HG03095 (cell line): ENCODE results near the gene IQCM.

Experiments used
- ATAC-seq: cut with Tn5 transposase; IDR thresholded peaks from one replicate; pipeline ENCODE4 v1.9.1; 2021; ENCODE audit warnings: moderate library complexity; ENCODE audit not compliant: unreplicated experiment

IQCM gene

DNA sequence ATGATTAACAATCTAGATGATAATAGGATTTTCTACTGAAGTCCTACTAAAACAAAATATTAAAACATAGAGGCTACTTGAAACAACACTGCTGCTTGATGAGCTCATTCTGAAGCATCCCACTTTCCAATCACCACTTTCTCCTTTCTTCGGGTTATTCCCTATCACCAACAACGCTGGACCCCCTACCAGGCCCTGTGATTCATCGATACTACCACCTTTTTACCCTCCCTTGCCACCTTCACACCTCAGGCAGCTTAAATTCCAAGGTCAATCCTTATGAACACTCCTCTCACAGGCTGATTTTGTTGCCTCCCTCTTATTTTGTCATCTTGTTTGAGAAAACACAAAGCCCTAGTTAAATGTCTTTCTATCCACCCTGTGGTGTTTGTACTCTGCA lies 102.6 kb downstream of the IQCM start:
- no peak for ATAC-seq

DNA sequence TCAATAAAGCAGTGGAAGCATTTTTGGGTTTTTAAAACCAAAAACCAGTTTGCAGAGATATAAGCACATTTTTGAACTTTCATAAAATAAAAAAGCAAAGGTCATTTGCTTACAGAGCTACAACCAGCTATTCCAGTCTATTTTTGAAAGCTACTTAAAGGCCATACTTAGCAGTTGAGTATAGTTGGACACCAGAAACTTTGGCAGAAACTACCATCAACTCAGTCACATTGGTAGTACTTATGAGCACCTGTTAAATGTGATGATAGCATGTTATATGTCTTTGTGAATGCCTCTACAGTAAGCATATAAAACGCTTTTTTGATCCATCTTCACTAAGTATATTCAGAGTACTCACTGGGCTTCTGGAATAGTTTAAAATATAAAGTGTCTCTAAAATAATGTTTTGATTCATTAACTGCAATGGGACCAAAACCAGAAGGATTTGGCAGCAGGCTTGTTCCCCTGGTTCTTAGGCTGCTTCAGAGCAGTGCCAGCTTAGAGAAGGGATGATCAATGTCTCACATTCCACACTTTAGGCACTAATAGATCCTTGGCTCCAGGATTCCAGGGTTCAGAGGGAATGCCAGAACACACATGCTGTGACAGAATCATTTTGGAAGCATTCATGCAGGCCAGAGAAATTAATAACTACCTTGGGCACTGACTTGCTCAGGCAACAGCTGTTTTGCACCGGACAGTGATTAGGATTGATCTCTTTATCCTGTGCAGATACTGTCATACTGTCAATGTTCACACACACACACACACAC lies 103.9 kb downstream of the IQCM start:
- ATAC-seq: no peak

DNA sequence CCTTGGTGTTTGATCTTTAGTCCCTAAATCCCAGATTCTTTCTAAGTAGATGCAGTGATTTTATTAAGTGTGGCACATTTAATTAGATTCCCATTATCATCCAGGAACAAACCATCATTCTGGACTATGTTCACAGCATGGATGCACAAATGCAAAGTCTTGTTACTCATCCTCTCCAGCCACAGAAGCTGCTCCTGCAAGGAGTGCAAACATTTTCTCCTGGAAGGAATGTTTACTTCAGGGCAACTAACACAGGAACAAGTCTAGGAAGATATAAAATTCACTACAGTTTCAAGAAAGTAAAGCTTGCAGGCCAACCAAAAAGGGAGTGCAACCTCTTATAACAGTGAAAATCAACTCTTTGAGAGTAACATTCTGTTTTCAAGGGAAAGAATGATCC lies 106.0 kb downstream of the IQCM start:
- no peak for ATAC-seq

DNA sequence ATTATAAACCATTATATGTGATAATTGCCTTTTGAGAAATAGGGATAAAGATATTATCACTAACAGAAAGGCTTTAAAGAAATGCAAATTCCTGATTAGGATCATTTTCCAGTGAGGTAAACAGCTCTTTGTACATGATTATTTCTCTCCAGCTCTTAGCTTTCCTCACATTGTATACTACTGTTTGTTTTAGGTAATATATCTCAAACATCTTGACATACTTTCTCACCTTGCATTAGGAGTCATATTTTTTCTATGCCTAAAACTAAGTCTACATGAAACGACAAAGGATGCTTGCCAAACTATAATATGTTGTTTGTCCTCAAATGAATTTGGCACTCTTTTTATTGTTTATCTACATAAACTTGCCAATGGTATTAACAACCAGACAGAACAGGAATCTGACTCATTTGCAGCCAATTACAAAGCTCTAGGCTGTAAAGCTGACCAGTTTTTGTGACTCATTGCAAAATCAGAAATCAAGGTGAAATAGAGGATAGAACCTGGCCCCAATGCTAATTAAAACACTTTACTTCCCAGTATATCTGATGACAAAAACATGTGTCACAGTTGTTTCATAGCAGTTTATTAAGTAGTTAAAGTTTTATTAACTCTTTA lies 107.0 kb downstream of the IQCM start:
- no peak for ATAC-seq

DNA sequence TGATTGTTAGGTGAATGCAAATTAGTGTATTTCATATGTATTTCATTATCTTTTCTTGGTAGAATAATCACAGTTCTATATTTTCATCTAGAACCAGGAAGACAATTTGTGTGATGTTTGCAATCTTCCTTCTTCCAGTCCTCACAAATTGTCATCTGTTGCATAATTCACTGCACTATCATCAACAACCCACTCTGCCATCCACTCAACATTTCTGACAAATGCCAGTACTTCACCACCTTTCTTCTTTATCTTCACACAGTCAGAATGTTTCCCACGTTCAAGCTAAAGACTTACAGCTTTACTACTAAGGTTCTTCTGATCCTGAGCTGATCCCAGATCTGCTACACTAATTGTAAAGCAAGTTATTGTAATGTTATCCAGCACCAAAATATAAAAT lies 107.8 kb downstream of the IQCM start:
- ATAC-seq: no peak

DNA sequence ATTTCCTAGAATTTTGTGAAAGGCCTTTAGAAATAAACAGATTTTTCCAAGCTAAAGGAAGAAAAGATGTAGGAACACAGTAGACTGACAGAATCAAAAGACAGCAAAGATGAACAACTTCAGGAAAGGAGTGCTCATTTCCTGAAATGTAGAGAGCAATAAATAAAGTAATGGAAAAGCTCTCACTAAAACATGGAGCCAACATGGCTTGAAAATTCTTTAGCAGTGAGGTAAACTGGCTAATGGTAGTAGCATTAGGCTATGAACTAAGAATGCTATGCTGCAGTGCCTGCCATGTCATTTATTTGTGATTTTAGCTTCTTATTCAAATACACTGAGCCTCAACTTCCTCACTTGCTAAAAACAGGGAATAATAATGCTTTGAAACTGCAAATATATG lies 108.7 kb downstream of the IQCM start:
- ATAC-seq: no peak

DNA sequence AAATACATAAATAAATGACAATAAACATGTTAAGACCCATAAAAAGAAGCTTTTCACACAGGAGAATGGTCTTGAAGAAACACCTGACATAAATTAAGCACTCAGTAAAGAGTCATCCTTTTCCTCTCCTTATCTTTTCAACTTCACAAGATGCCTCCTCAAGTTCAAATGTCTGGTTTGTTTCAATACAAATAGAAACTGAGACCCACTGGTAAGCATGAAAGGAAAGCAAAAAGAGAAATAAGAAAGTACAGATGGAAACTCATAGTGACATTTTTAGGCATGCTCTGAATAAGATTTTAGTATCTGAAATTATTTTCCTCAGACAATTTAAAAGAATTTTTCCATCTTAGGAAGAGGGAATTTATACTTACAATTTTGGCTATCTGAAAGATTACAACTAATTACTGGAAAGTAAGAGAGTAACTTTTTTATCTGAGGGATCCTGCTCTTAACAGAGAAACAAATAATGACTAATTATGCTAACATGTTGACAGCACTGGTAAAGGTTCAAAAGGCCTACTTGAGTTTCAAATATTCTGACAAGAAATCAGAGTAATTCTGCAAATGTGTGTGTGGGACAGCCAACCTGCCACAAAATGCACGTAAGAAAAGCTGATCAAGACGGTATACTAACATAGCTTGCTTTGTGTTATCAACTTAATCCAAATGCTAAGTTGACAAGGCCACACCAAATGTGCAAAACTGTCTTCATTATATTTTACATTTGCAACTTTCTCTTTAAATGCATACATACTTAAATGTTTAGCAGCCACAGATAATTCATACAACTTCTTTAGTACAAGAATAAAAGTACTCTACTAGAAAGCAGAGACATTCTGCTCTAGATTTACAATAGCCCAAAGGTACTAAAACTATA lies 113.0 kb downstream of the IQCM start:
- peak; percentile 64 for ATAC-seq

DNA sequence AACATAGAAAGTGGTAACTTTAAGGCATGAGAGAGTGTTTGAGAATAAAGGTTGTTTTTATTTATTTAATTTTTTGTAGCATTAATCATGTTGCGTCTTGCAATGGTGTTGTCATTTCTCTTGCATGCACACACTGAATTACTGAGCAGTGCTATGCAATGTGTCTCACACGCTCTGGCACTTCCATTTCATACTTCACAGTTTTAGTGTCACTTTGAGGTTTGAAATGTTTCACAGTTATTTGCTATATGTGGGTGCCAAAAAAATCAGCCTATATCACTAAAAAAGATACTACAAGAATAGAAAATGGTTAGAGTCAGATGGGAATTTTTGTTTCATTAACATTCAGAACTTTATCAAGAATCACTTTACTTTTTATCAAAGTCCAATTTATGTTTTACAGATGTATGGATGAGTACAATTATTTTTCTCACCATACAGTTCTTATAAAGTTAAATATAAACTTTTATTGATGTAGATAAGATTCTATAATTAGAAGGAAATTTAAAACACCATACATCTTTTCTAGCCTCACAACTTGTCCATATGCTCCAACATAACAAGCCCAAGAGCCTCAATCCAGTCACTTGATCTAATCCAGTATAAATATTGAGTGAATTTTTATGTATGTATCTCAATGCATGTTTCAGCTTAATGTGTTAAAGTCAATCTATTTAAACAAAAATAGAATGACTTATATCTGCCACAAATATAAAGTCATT lies 114.0 kb downstream of the IQCM start:
- ATAC-seq: no peak

DNA sequence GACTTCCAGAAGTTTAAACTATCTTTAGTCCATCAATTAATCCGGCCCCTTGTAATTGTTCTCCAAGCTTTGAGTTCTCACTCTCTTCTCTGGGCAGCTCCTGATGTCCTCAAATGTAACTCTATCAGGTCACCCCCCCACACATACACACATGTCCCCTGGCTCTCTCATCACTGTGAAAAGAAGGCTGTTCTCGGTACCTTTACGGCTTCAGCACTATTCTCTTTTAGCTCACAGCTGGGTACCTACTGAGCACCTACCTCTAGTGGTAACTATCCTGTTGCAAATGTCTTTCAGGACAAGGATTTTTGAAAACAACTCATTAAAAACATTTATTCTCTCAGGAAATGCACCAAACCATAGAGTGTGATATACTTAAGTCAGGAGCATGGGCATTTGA lies 115.4 kb downstream of the IQCM start:
- ATAC-seq: no peak

DNA sequence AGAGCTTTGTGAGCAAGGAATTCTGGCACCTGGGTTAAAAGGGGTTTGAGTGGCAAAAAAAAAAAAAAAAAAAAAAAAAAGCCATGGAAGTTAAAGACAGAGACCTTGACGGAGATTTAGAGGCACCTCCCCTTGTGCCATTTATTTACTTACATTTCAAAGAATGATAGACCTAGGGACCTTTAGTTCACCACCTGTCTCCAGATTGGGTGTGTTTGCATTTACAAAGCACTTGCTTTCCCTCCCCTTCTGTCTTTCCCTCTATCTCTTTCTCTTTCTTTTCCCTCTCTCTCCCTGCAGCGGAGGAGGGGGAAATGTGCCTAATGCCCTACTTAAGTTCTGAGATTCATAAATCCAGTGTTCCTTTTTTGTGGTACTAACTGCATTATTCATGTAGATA lies 116.0 kb downstream of the IQCM start:
- ATAC-seq: no peak

DNA sequence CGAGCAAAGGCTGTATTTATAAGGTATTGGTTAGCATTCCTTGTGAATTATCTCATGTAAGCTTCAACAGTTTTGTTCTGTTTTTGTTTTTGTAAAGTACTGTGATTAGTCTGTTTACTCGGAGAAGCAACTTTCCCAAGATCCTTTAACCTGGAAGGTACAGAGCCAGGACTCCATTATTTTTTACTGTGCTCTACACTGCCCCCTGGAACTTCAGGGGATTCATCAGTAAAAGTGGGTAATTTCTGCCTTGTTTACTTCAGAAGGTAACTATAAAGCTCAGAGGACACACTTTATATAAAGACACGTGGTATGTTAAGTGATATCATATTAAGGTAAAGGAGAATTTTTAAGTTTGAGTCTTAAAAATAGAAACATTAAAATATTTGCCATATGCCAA lies 124.9 kb downstream of the IQCM start:
- no peak for ATAC-seq

DNA sequence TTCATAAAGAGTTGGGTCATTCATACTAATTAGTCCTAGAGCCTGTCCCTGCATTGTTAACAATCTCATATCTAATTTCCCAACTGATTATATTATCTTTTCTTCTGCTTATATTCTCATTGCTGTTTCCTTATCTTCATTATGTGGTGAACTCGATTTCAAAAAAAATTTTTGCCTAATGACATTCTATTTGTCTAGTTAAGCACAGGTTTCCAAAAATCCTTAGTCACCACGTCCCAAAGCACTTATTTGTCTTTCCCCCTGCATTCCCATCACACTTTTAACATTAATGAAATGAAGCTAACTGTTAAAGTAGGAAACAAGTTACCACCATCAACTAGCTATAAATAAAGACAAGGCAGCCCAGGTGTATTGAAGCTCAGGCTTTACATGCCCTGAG lies 131.1 kb downstream of the IQCM start:
- ATAC-seq: no peak

DNA sequence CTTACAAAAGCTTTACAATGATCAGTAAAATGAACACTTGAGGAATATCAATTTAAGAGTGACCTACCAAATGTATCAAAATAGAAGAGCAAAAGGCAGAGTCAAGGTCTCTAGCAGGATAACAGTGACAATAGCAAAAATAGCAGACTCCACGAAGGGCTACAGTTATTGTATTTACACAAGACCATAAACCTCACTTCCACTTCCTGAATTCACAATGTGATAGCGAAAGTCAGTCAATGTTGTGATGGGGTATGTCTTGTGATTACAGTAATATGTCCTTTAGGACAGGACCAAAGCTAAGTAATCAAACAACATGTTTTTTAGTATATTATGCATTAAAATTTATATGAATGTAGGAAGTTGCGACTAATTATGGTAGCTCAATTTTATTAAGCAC lies 139.6 kb downstream of the IQCM start:
- peak; percentile 84 for ATAC-seq

DNA sequence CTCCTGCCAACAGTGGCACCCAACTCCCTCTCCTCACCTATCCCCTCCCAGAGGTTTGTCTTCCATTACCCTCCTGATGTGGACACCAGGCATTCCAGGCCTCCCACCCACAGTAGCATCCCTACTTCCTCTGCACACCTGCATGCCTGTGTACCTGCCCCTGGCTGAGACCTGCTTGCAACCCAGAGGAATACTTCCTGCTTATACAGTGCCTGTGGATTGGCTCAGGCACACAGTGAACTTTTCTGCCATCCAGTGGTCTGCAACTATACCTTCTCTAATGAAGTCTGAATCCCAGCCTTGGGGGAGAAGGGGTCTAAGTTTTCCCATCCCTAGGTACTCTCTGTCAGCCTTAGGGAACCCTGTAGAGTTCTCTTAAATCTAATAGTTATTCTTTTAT lies 169.9 kb downstream of the IQCM start:
- ATAC-seq: no peak

DNA sequence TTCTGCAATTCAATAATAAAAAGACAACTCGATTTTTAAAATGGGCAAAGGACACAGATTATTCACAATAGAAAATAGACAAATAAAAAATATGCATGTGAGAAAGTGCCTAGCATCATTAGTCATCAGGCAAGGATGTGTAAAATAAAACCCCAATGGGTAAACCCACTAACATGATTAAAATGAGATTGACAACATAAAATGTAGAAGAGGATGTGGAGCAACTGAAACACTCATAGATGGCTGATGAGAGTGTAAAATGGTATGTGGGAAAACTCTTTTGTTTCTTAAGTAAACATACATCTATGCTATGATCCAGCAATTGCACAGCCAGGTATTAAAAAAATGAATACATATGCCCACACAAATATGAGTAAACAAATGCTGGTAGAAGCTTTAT lies 177.6 kb downstream of the IQCM start:
- no peak for ATAC-seq

DNA sequence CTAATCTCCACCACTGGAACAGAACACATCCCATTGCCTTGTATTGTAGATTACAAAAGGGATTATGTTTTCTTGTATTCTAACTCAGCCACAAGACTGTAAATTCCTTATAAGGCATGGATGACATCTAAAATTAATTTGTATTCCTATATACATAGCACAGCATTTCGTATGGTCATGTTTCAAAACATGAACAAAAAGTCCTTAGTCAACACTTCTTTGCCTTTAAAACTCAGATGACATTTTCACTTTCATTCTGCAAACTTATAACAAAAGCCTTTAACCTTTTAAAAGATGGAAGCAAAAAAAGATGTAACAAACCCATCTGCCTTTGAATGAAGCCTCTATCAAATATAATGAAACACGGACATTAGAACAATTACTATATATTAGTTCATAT lies 181.3 kb downstream of the IQCM start:
- no peak for ATAC-seq

DNA sequence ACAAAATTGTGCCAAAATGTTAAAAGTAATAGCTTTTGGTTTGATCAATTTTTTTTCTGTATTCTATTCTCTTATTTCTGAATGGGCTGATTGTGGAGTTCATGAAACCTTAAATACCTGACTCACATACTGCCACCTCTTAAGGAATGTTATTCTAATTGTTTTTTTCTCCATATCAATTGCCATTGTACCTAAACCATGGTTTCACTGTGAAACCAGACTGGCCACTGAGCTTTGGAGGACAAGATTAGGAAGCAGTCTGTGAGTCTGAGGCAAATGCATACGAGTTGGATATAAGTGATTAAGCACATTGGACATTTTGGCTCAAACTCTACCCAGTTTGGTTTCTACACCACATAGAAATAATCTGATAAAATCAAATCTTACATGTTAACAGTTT lies 184.0 kb downstream of the IQCM start:
- ATAC-seq: no peak

DNA sequence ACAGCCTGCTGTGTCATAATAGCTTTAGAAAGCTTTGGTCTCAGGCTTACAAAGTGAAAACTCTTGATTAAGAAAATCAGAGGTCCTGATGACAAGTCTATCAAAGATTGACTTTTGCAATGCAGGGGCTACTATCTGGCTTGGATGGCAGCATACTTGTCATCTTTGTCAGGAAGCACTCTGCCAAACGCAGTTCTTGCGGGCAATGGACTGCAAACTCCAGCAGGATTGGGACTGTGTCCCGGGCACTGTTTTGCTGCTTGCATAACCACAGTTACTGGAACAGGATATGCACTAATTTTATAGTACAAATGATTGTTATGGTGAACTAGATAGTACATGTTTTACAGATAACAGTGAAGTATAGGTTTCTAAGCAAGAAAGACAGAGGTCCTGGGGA lies 185.6 kb downstream of the IQCM start:
- ATAC-seq: no peak

DNA sequence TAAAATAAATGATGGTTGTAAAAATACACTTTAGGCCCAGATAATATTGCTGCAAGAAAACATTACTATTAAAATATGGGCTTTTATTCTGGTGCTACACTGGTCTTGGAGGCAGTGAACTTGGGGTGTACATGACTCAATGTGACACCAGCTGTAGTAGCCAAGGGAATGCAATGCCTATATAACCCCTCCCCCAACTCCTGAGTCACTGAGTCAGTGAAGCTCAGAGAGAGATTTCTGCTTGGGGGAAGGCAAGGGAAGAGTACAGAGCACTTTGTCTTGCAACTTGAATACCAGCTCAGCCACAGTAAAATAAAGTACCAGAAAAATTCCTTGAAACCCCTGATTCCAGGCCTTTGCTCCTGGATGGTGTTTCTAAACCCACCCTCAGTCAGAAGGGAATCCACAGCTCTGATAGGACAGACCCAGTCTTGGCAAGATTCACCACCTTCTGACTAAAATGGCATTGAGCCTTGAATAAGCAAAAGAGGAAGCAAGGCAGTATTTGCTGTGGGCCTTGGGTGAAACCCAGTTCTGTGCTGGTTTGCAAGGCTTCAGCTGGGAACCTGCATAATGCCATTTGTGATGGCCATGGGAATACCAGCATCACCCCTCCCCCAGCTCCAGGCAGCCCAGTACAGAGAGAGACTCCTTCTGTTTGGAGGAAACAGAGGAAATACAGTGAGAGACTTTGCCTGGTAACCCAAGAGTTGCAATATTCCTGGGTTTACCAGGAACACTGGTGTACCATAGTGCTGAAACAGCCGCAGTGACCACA lies 209.9 kb downstream of the IQCM start:
- no peak for ATAC-seq

DNA sequence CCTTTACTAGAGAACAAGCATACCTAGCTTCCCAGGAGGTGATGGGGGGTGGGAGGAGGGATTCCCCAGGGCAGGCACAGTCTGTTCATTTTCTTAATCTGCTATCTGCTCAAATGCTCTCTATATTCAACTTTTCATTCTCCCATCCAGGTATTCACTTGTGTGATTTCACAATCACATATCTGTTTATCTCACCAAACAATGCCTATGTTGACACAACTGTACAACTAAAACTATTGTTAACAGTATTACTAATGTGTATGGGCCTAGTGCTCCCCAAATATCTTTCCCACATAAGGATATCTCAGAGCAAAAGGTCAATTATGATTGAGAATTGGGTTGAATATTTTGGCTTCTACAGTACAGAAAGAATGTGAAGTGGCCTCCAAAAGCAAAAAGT lies 210.8 kb downstream of the IQCM start:
- ATAC-seq: no peak

DNA sequence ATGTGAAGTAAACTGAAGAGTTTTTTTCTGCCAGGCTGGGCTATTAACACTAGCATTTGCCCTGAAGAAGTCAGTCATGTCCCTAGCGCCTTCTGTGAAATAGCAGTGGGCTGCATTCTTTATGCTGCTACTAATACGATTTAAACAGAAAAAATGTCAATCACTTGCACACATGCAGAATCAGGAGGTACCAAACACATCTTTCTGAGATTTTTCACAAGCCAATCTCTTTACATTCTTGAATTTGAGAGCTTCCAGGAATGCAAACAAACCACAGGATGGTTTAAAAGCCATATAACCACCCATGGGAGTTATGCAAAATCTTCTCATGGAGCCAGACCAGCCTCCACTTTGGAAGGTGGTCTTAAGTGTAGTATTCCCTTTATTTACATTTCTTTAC lies 220.1 kb downstream of the IQCM start:
- ATAC-seq: no peak
